ENCODE measurements around the gene ANXA1. TPM values are rescaled to one million over a fixed set of nuclear protein-coding genes. Genes with fewer than 3 reads are reported as not detected.

ANXA1 gene
- total and polyA plus RNA-seq, 10 of the 15 experiments (the other 5 are each of a cell fraction or from before 2014, with no cell fraction given): 6.6 to 30.1 (median 12.6) TPM

GRCh38 chr9:73155968-73156864 lies 4.6 kb downstream of the ANXA1 start (continued):
- TF ChIP-seq NR2C2 (IDR thresholded peaks at IDR 0.05; ENCODE audit: borderline replicate concordance, control insufficient read depth, insufficient read length, low read depth) (no peak), IKZF2 (IDR thresholded peaks at IDR 0.05) (peak in 1 of 2 experiments; percentile 21; a peak in 1 of 4 replicates), KDM1A (IDR thresholded peaks at IDR 0.05; ENCODE audit: borderline replicate concordance) (no peak), ATF7 (IDR thresholded peaks at IDR 0.05; ENCODE audit: low read depth) (no peak), DPF2 (IDR thresholded peaks at IDR 0.05) (peak; percentile 43; the same call in 1 of the 2 replicates), SUPT20H (IDR thresholded peaks at IDR 0.05; ENCODE audit: borderline replicate concordance, control insufficient read depth, low read depth, low read length) (no peak), SP1 (IDR thresholded peaks at IDR 0.05; ENCODE audit: low read depth, low read length) (no peak), SKIL (IDR thresholded peaks at IDR 0.05; ENCODE audit: low read depth, poor library complexity, severe bottlenecking) (no peak)

GRCh38 chr9:73156865-73157187 lies 5.2 kb downstream of the ANXA1 start:
- Histone ChIP-seq H3K4me3 (no peak overlapping the region), H3K4me1 (ENCODE audit: control insufficient read depth, insufficient read depth, low read length) (no peaks in the 10 kb centered on the region; the same call in 1 of the 2 replicates), H3K27me3 (replicated peaks in 1 of 2; ENCODE audit: control insufficient read depth in 2 of 2, insufficient read depth in 2 of 2, low read length in 1 of 2) (no peaks in the 10 kb centered on the region), H2AFZ (ENCODE audit: control insufficient read depth, low read depth, low read length) (no peak overlapping the region), H3K4me2 (ENCODE audit: control insufficient read depth, insufficient read depth) (no peak overlapping the region), H3K36me3 (ENCODE audit: control insufficient read depth in 2 of 2, insufficient read depth in 2 of 2, low read length in 1 of 2) (no peaks in the 10 kb centered on the region), H3K79me2 (ENCODE audit: control insufficient read depth, insufficient read depth, low read length) (no peaks in the 10 kb centered on the region), H3K9ac (ENCODE audit: control insufficient read depth, insufficient read depth, low read length) (no peak overlapping the region), H4K20me1 (ENCODE audit: control insufficient read depth, insufficient read depth) (no peaks in the 10 kb centered on the region), H3K9me3 (replicated peaks; ENCODE audit: control insufficient read depth, insufficient read depth, low read length) (no peaks in the 10 kb centered on the region), H3K27ac (ENCODE audit: control insufficient read depth, insufficient read depth) (no peak overlapping the region)
- DNase-seq (ENCODE audit: low read depth, low spot score) (no peak), FAIRE-seq (no peak), ATAC-seq (no peak)
- intact Hi-C loops (cut with micrococcal nuclease; ENCODE audit: unreplicated experiment) (no loop called here), in situ Hi-C loops (cut with MboI) (no loop called here)
- ChIA-PET POLR2A (interaction anchor here (1.0 kb wide), 1 partner anchor 9 kb away, joined by 4 read pairs; no protein-coding TSS in a partner anchor), SMC1A (ENCODE audit: uncharacterized antibody, unreplicated experiment) (interaction anchor here (0.7 to 1.0 kb wide), 2 partner anchors 13 to 60 kb away, joined by 3 read pairs; no protein-coding TSS in a partner anchor), RAD21 (ENCODE audit: unreplicated experiment) (interaction anchor here (1.0 kb wide), 1 partner anchor 98 kb away, joined by 3 read pairs; no protein-coding TSS in a partner anchor), CTCF (interaction anchor here (1.5 kb wide), 1 partner anchor 16 kb away, joined by 4 read pairs; no protein-coding TSS in a partner anchor)
- no TSS peak for BruUV-seq (replicated peaks)
- no peak for TF ChIP-seq RUNX3 (IDR thresholded peaks at IDR 0.05; ENCODE audit: low read length)
- no peak for TF ChIP-seq E4F1 (IDR thresholded peaks at IDR 0.05; ENCODE audit: borderline replicate concordance, partially characterized antibody)
- no peak for TF ChIP-seq EGR1 (IDR thresholded peaks at IDR 0.05; ENCODE audit: borderline replicate concordance in 1 of 2, low read depth in 2 of 2, low read length in 2 of 2)
- TF ChIP-seq STAT3 (IDR thresholded peaks at IDR 0.05; ENCODE audit: low read depth, low read length): no peak
- no peak for TF ChIP-seq ETV6 (conservative IDR thresholded peaks at IDR 0.05 in 1 of 2, IDR thresholded peaks at IDR 0.05 in 1 of 2; ENCODE audit: borderline replicate concordance in 1 of 2, low read depth in 1 of 2)
- no peak for TF ChIP-seq NRF1 (conservative IDR thresholded peaks at IDR 0.05; ENCODE audit: low read depth, low read length)
- TF ChIP-seq ZNF384 (IDR thresholded peaks at IDR 0.05; ENCODE audit: borderline replicate concordance, low read depth, low read length): no peak
- no peak for TF ChIP-seq NFYA (IDR thresholded peaks at IDR 0.05; ENCODE audit: borderline replicate concordance, low read depth, low read length)
- TF ChIP-seq HDAC6 (IDR thresholded peaks at IDR 0.05; ENCODE audit: unreplicated experiment): no peak
- TF ChIP-seq TARDBP (IDR thresholded peaks at IDR 0.05; ENCODE audit: borderline replicate concordance): no peak
- no peak for TF ChIP-seq BCL11A (IDR thresholded peaks at IDR 0.05; ENCODE audit: low read depth, low read length)

Data from GM12878 (cell line).